Skin epidermis (tissue), 12 donors: ENCODE measurements around the gene CNOT9.

Experiments
- H3K27ac ChIP-seq, 21 experiments: fragments of 200-600 bp; sonication (generic) in 11 of 21; one replicate each; pipeline ENCODE4 v1.5.0; 2020; ENCODE audit warnings: mild to moderate bottlenecking in 3 of 21, inconsistent platforms in 2 of 21, moderate library complexity in 2 of 21
- H3K4me3 ChIP-seq, 7 experiments: fragments of 200-600 bp; sonication (generic) in 2 of 7; one replicate each; pipeline ENCODE4 v1.5.0; 2020; ENCODE audit warnings: inconsistent platforms in 2 of 7, mild to moderate bottlenecking in 2 of 7, moderate library complexity in 1 of 7

CNOT9 gene

DNA sequence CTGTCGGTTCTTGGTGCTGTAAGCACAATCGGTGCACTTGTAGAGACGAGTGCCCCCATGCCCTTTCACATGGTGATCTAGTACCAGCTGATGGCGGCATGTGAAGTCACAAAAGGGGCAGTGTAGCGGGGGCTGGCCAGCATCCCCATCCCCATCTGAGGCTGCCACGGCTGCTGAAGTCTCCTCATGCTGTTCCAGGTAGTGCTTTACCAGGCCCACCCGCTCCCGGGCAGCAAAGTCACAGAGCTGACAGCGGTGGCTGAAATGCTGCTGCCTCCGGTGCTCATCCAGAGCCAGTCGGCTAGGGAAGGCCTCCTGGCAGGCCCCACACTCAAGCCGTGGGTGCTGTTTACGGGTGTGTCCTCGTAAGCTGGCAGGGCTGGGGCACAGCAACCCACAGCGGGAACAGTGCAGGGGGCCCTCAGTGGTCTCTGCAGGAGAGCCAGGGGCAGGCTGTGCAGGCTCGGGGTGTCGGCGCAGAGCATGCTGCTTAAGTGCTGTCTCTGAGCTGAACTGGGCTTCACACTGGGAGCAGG lies 73.5 kb downstream of the CNOT9 start:
- H3K27ac ChIP-seq = no peak overlapping the region
- H3K4me3 ChIP-seq = no peak overlapping the region

DNA sequence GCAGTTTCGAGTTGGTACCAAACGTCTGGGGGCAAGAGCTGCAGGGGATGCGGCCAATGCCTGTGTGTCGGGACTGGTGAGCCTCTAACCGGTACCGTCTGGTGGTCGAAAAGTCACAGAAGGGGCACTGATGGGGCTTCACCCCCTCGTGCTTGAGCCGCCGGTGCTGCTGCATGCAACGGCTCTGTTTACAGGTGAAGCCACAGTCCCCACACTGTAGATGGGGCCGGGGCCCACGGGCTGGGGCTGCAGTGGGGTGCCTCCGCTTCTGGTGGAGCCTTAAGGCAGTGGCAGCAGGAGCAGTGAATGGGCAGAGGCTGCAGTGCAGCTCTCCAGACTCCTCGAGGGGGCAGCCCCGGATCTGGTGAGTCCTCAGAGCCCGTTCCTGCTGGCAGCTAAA lies 74.1 kb downstream of the CNOT9 start:
- Histone ChIP-seq H3K4me3 (no peak overlapping the region), H3K27ac (no peak overlapping the region)

DNA sequence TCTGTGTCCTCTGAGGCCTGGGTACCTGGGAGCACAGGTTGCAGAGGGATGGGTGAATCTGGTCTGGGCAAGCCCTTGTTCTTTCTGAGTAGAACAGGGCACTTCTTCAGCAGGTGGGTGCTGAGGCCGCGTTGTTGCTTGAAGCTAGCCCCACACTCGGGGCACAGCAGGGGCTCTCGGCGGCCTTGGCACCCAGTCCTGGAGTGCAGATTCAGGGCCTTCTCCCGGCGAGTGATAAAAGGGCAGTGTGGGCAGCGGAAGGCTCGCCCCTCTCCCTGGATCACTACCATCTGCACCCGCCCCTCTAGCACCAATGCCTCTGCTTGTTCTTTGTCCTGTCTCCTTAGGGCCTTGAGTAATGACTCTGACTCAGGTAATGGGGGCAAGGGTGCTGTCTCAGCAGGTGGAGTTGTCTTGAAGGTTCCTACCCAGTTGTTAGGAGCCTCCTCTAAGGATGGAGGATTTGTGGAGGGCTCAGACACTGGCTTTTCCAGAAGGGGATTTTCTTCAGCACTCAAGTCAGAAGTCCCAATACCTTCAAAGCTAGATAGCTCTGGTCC lies 75.2 kb downstream of the CNOT9 start:
- H3K27ac ChIP-seq = no peak overlapping the region
- H3K4me3 ChIP-seq = no peak overlapping the region

DNA sequence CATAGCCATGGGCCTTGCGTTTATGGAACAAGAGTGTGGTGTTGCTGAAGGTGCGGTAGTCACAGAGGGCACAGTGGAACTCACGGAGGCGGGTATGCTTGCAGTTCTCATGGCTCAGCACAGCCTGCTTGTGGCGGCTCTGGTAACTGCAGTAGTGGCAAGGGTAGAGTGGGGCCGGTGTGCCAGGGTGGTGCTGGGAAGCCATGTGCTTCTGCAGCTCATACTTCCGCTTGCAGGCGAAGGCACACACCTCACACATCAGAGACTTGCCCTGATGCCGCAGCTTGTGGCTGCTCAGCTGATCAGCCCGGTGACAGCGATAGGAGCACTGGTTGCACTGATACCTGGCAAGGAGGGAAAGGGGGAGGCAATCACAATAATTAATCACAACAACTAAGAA lies 76.1 kb downstream of the CNOT9 start:
- Histone ChIP-seq H3K4me3 (no peak overlapping the region), H3K27ac (no peak overlapping the region)

DNA sequence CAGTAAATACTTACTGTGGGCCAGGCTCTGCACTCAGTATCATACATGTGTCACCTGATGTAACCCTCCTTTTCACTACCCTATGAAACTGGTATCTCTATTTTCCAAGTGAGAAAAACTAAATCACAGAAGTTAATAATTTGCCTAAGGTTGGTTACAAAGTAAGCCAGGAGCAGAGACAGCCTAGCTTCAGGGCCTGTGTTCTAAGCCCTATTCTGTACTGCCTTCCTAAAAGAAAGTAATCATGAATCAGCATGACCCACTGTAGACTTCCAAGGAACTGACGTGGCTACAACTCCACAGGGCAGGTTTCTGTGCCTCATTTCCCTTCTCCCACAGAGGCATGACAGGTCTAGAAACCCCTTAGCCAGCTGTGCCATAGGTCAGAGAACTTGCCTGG lies 76.5 kb downstream of the CNOT9 start:
- no peak overlapping the region for H3K27ac ChIP-seq
- no peak overlapping the region for H3K4me3 ChIP-seq
